NB4 (cell line): ENCODE results near the gene RNASE13.
"Not testable (repeated sequence)": the region's sequence is repeated elsewhere in the genome, so short reads cannot be mapped to it uniquely, and the experiment has no call there.

Experiments used
- DNase-seq: peaks from one replicate; pipeline ENCODE4 v3.0.0; 2010; ENCODE audit warnings: low read depth
- H3K4me3 ChIP-seq: one replicate; pipeline ENCODE4 v1.5.1; 2011; ENCODE audit warnings: mild to moderate bottlenecking, low read depth, low read length, moderate library complexity
- MAX ChIP-seq: IDR thresholded peaks from 2 replicates; pipeline ENCODE4 v1.6.1; 2011; ENCODE audit warnings: low read depth, low read length
- MYC ChIP-seq: IDR thresholded peaks from 2 replicates; pipeline ENCODE4 v1.6.1; 2011; ENCODE audit warnings: low read depth, low read length
- POLR2A ChIP-seq: IDR thresholded peaks from 2 replicates; pipeline ENCODE4 v1.6.1; 2011; ENCODE audit warnings: mild to moderate bottlenecking; ENCODE audit not compliant: insufficient read length; ENCODE audit errors: extremely low read depth
- TF ChIP-seq, protein P1 (sequence below): IDR thresholded peaks from one replicate; pipeline ENCODE4 v1.5.1; 2012; ENCODE audit warnings: low read depth, low read length

RNASE13 gene

DNA sequence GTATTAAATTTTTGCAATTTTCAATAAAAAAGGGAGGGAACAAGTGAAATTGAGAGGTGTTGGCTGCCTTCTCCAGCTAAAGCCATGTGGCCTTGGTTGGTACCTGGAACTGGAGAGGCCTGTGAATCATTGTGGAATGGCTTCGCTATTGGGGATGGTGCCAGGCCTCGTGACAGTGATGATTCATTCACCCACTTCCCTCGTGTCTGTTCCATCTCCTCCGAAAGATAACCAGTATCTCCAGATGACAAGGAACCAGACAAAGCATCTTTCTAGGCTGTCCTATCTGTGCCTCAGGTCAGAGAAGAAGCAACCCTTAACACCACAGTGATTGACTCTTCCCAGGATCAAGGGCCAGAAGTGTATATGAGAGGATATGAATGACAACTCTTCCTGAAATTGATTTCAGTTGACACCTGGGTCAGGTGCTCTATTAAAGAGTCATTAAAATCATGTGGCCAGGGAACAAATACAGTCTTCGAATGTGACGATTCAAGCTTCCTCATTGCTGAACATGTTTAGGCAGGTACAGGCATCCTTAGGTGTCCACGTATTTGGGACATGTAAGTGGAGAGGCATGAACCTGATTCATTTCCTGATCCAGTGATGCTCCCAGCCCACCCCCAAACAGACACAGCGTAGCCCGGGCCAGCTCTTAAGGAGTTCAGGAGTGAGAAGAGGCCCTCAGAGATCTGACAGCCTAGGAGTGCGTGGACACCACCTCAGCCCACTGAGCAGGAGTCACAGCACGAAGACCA is 7.2 kb upstream of the RNASE13 start, which contains the start of gene RNASE7:
RNASE7 (plus strand) TSS at position 687 of the 758 bp plus-strand sequence. CDS start 631 bp downstream, outside the sequence.
- TF ChIP-seq MAX (no peak), POLR2A (no peak), MYC (no peak)
- TF ChIP-seq, protein P1, sequence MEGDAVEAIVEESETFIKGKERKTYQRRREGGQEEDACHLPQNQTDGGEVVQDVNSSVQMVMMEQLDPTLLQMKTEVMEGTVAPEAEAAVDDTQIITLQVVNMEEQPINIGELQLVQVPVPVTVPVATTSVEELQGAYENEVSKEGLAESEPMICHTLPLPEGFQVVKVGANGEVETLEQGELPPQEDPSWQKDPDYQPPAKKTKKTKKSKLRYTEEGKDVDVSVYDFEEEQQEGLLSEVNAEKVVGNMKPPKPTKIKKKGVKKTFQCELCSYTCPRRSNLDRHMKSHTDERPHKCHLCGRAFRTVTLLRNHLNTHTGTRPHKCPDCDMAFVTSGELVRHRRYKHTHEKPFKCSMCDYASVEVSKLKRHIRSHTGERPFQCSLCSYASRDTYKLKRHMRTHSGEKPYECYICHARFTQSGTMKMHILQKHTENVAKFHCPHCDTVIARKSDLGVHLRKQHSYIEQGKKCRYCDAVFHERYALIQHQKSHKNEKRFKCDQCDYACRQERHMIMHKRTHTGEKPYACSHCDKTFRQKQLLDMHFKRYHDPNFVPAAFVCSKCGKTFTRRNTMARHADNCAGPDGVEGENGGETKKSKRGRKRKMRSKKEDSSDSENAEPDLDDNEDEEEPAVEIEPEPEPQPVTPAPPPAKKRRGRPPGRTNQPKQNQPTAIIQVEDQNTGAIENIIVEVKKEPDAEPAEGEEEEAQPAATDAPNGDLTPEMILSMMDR = no peak
- no peak for DNase-seq

GRCh38 chr14:21040941-21041340 is 6.3 kb upstream of the RNASE13 start:
- not testable (repeated sequence) for DNase-seq, H3K4me3 ChIP-seq

More for the DNA sequence above, 7.2 kb upstream of the RNASE13 start, which contains the start of gene RNASE7:
- no peak within 1 kb of the TSS for H3K4me3 ChIP-seq

DNA sequence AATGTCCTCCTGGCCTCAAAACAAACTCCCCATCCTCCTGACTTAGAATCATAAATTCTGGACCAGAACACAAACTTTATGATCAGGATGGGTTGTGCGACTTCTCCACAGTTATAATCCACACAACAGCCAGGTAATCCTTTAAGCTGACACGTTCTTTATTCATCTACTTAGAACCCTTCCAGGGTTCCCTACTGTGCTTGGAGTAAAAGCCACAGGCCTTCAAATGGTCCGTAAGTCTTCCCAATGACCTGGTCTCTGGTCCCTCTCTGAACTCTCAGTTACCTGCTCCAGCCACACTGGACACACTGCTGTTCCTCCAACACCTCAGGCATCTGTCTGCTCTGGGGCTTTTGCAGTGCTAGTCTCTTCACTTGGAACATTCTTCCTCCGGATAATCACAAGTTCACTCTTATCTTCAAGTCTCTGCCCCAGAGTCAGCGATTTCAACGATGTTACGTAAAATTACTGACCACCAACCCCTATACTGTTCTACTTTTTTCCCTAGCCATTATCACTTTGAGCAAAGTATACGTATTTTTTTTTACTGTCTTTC is 5.8 kb upstream of the RNASE13 start:
- H3K4me3 ChIP-seq = no peak overlapping the region
- TF ChIP-seq MAX = no peak
- TF ChIP-seq MYC = no peak
- TF ChIP-seq, protein P1 = no peak
- no peak for TF ChIP-seq POLR2A
- DNase-seq = no peak

DNA sequence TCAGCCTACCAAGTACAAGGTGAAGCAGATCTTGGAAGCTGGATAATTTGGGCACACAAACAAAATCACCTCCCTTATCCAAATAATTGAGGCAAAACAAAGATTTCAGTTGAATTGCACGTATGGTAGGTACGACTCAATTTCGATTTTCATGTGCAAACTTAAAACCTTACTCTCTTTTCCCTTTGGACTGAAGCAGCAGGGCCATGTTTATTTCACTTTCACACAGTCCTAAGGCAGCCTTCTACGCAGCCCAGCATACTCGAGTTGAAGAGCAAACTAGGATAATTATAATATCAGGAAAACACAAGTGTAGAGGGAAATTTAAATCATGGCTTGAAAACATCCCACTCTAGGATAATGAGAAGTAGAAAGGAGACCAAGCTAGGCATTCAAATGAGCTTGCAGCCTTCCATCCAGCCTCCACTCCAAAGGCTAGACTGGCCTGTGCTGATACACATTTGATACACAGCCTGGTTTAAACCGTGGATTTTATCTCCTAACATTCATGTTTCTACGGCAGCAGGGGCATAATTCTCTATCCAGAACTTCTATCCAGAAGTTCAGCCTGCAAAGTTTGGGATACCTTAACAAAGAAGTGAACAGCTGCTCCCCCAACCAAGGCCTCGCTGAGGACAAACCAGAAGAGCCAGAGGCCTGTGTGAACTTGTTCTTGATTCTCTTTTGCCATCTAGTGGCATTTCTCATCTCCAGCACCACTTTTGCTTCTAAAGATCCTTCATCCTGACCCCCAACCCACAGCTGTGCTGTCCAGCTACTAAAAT is 5.2 kb upstream of the RNASE13 start:
- H3K4me3 ChIP-seq = no peak overlapping the region
- TF ChIP-seq MYC (0 out of 2 replicates have a peak, but pooled peaks have one; percentile 22), POLR2A (no peak), MAX (0 out of 2 replicates have a peak, but pooled peaks have one; percentile 30)
- TF ChIP-seq, protein P1 = peak; percentile 52
- DNase-seq = peak; percentile 66

- H3K4me3 ChIP-seq = no peak overlapping the region
- no peak for TF ChIP-seq POLR2A
- no peak for TF ChIP-seq MAX
- no peak for TF ChIP-seq MYC
- TF ChIP-seq, protein P1 = no peak
- DNase-seq = no peak
Observed at GRCh38 chr14:21038441-21039422, 4.1 kb upstream of the RNASE13 start.
